Mucosa of gallbladder (tissue), 1 donor: ENCODE data around the gene IGFBP1. TPM values are rescaled to one million over a fixed set of nuclear protein-coding genes. Genes with fewer than 3 reads are reported as not detected.
"Not testable (repeated sequence)": the region's sequence is repeated elsewhere in the genome, so short reads cannot be mapped to it uniquely, and the experiment has no call there.

ENCODE experiments used
- DNase-seq: peaks from one replicate; pipeline ENCODE4 v3.0.0-alpha.2; 2020; ENCODE audit warnings: low spot score
- total RNA-seq: library from RNA; stranded (reverse); gene quantifications from one replicate; pipeline ENCODE4 v1.2.1, GENCODE V29; 2021
- donor health status: DM: no; HTN: no; CAD: no.

IGFBP1 gene
- total RNA-seq, 1 donor from 2014 or later: 0.20 TPM

- DNase-seq: no peak
Measured at GRCh38 chr7:45937862-45938261, 49.6 kb downstream of the IGFBP1 start.

- DNase-seq: no peak
Measured at GRCh38 chr7:45938626-45939302, 50.5 kb downstream of the IGFBP1 start.

- DNase-seq: no peak
Measured at GRCh38 chr7:45939574-45939973, 51.3 kb downstream of the IGFBP1 start.

- not testable (repeated sequence) for DNase-seq
Measured at GRCh38 chr7:45940237-45940781, 52.0 kb downstream of the IGFBP1 start.

- no peak for DNase-seq
Measured at GRCh38 chr7:45940939-45941338, 52.7 kb downstream of the IGFBP1 start.

Other genes with a start within 250 kb of the IGFBP1 start
- gene CCDC201, start 15.4 kb upstream of the IGFBP1 start, total RNA-seq: not detected
- gene IGFBP3, start 32.8 kb downstream of the IGFBP1 start, total RNA-seq: 67.4 TPM